ENCODE measurements around the gene PTPRD.

DNA sequence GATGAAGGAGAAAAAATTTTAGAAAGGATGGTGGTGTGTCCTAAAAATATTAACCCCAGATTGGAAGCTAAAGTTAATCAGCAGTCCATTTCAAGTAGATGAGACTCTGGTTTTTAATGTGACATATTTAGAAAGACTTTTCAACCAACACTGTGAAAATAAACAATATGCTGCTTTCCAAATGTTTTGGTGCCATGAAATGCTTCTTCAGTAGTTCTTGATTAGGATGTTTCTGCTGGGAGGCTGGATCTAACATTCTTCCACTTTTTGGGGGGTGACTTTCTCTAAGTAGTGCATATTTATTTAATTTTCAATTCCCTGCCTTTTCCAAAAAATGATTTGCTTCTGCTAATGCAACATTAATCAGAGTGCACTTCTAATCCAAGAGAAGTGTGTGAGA, 2219.9 kb downstream of the PTPRD start:
- TF ChIP-seq, protein P1, sequence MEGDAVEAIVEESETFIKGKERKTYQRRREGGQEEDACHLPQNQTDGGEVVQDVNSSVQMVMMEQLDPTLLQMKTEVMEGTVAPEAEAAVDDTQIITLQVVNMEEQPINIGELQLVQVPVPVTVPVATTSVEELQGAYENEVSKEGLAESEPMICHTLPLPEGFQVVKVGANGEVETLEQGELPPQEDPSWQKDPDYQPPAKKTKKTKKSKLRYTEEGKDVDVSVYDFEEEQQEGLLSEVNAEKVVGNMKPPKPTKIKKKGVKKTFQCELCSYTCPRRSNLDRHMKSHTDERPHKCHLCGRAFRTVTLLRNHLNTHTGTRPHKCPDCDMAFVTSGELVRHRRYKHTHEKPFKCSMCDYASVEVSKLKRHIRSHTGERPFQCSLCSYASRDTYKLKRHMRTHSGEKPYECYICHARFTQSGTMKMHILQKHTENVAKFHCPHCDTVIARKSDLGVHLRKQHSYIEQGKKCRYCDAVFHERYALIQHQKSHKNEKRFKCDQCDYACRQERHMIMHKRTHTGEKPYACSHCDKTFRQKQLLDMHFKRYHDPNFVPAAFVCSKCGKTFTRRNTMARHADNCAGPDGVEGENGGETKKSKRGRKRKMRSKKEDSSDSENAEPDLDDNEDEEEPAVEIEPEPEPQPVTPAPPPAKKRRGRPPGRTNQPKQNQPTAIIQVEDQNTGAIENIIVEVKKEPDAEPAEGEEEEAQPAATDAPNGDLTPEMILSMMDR (IDR thresholded peaks at IDR 0.05) = no peak
- TF ChIP-seq POLR2A (IDR thresholded peaks at IDR 0.05) = no peak

Measured in Peyer's patch (tissue), 4 donors.